PC-9 (cell line): Measurements from ENCODE around the gene PRKCA. TPM values are rescaled to one million over a fixed set of nuclear protein-coding genes. Genes with fewer than 3 reads are reported as not detected.

Source experiments
- BruUV-seq: library from RNA; stranded (reverse); fragments of 400-500 nt; replicated peaks from 2 replicates; lab custom pipeline; 2021; lab: Mats Ljungman, UMichigan
- CTCF ChIA-PET: fragments of 300-600 bp; sonication (Branson Sonifier 250); formaldehyde crosslinking; loops from one replicate; lab custom pipeline; 2022; ENCODE audit warnings: antibody characterized with exemption; lab: Charles Lee
- POLR2A ChIA-PET: fragments of 300-600 bp; sonication (Branson Sonifier 250); formaldehyde crosslinking; loops from one replicate; lab custom pipeline; 2022; ENCODE audit warnings: antibody characterized with exemption; ENCODE audit not compliant: unreplicated experiment; lab: Charles Lee
- DNase-seq, 2 experiments: peaks; one replicate each; pipeline versions ENCODE4 v3.0.0 to v3.0.0-alpha.2; 2015 to 2022; ENCODE audit warnings: mixed read lengths in 1 of 2
- H2AFZ ChIP-seq: fragments of 200-600 bp; sonication (generic); 2 replicates; pipeline ENCODE4 v1.8.1; 2017; ENCODE audit warnings: antibody characterized with exemption
- H3F3A ChIP-seq: fragments of 200-600 bp; sonication (generic); 2 replicates; pipeline ENCODE4 v1.8.1; 2017; ENCODE audit warnings: antibody characterized with exemption, mild to moderate bottlenecking, low read depth; ENCODE audit not compliant: insufficient read depth
- H3K27ac ChIP-seq: fragments of 200-600 bp; sonication (generic); 2 replicates; pipeline ENCODE4 v1.6.1; 2016; ENCODE audit warnings: mixed run types
- H3K27me3 ChIP-seq: fragments of 200-600 bp; sonication (generic); 2 replicates; pipeline ENCODE4 v1.6.1; 2016; ENCODE audit warnings: low read depth, mixed run types; ENCODE audit not compliant: insufficient read depth
- H3K36me3 ChIP-seq: fragments of 200-600 bp; sonication (generic); 2 replicates; pipeline ENCODE4 v1.6.1; 2016; ENCODE audit warnings: low read depth, mixed run types
- H3K4me1 ChIP-seq: fragments of 200-600 bp; sonication (generic); replicated peaks from 2 replicates; pipeline ENCODE4 v1.6.1; 2016; ENCODE audit warnings: mixed run types; ENCODE audit not compliant: insufficient read depth
- H3K4me2 ChIP-seq: fragments of 200-600 bp; sonication (generic); 2 replicates; pipeline ENCODE4 v1.6.1; 2017; ENCODE audit warnings: mixed run types
- H3K4me3 ChIP-seq: fragments of 200-600 bp; sonication (generic); 2 replicates; pipeline ENCODE4 v1.6.1; 2016; ENCODE audit warnings: mixed run types
- H3K79me2 ChIP-seq: fragments of 200-600 bp; sonication (generic); 2 replicates; pipeline ENCODE4 v1.6.1; 2017; ENCODE audit warnings: low read depth, mixed run types
- H3K9me2 ChIP-seq: fragments of 200-600 bp; sonication (generic); 2 replicates; pipeline ENCODE4 v1.8.1; 2017; ENCODE audit warnings: mild to moderate bottlenecking; ENCODE audit not compliant: insufficient read depth
- H3K9me3 ChIP-seq: fragments of 200-600 bp; sonication (generic); 2 replicates; pipeline ENCODE4 v1.8.1; 2016; ENCODE audit warnings: low read depth; ENCODE audit not compliant: insufficient read depth
- H4K20me1 ChIP-seq: fragments of 200-600 bp; sonication (generic); 2 replicates; pipeline ENCODE4 v1.8.1; 2017; ENCODE audit not compliant: insufficient read depth
- EZH2 ChIP-seq: fragments of 200-600 bp; sonication (generic); IDR thresholded peaks from 2 replicates; pipeline ENCODE4 v1.8.0; 2017; ENCODE audit warnings: antibody characterized with exemption, low read depth
- intact Hi-C: fragments of 100-400 bp; cut with micrococcal nuclease; formaldehyde crosslinking; loops from one replicate; pipeline ENCODE4 v1.10.0; 2022; ENCODE audit not compliant: unreplicated experiment
- total RNA-seq: library from RNA; stranded (reverse); gene quantifications from 2 replicates; pipeline ENCODE4 v1.2.3, GENCODE V29; 2021
- TF ChIP-seq, protein P1 (sequence below): fragments of 200-600 bp; sonication (generic); conservative IDR thresholded peaks from 2 replicates; pipeline ENCODE4 v1.6.1; 2017; ENCODE audit warnings: mixed run types, antibody characterized with exemption, mild to moderate bottlenecking, moderate library complexity

Gene PRKCA
- total RNA-seq, 1 experiment from 2014 or later = 23.1 TPM

DNA sequence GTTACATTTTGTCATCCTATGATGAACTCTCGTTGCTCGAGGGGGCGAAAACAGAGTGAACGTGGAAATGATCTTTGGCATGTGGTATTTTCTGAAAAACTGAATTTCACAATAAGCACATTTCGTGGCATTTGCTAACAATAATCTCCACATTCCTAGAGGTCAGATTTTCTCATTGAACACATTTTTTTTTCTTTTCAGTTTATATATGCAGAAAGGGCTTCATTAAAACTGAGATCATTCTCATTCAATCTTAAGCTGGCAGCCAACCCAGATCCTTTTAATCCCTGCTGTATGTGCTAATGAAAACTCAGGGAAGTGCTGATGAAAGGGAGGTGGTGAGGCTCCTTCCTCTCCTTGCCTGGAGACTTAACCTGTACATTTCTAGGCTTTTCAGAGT lies 52.6 kb downstream of the PRKCA start:
- no peak overlapping the region for H3K27ac ChIP-seq
- no peaks in the 10 kb centered on the region for H3K27me3 ChIP-seq
- H3K4me3 ChIP-seq = no peak overlapping the region
- no peaks in the 10 kb centered on the region for H3K36me3 ChIP-seq
- peaks cover 83% of the 10 kb centered on the region for H3K79me2 ChIP-seq
- no TSS peak for BruUV-seq
- no peaks in the 10 kb centered on the region for H3K4me1 ChIP-seq
- H3K9me3 ChIP-seq = no peaks in the 10 kb centered on the region
- no peak overlapping the region for H3K4me2 ChIP-seq
- TF ChIP-seq, protein P1, sequence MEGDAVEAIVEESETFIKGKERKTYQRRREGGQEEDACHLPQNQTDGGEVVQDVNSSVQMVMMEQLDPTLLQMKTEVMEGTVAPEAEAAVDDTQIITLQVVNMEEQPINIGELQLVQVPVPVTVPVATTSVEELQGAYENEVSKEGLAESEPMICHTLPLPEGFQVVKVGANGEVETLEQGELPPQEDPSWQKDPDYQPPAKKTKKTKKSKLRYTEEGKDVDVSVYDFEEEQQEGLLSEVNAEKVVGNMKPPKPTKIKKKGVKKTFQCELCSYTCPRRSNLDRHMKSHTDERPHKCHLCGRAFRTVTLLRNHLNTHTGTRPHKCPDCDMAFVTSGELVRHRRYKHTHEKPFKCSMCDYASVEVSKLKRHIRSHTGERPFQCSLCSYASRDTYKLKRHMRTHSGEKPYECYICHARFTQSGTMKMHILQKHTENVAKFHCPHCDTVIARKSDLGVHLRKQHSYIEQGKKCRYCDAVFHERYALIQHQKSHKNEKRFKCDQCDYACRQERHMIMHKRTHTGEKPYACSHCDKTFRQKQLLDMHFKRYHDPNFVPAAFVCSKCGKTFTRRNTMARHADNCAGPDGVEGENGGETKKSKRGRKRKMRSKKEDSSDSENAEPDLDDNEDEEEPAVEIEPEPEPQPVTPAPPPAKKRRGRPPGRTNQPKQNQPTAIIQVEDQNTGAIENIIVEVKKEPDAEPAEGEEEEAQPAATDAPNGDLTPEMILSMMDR = no peak
- no peak for TF ChIP-seq EZH2
- intact Hi-C loops = no loop called here
- no peaks in the 10 kb centered on the region for H4K20me1 ChIP-seq
- ChIA-PET POLR2A (no interaction called here), CTCF (no interaction called here)
- H3F3A ChIP-seq = peaks cover 18% of the 10 kb centered on the region; the same call in 1 of the 2 replicates
- no peak for DNase-seq
- H3K9me2 ChIP-seq = no peaks in the 10 kb centered on the region
- H2AFZ ChIP-seq = no peak overlapping the region

DNA sequence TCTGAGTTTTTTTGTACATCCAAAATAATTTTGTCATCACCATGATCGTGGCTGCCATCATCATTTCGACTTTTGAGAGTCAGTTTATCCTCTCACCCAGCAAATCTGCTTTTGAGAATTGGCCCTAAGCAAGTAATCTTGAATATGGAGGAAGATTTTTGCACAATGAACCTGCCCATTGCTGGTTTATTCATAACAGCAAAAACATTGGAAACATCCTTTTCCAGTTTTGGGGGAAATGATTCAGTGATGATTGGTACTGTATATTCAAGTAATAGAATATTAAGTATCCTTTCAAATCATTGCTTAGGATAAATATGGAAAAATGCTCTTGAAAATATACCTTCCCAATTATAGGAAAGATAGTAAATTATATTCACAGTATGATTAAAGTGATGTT lies 53.1 kb downstream of the PRKCA start:
- Histone ChIP-seq H3K79me2 (peaks cover 82% of the 10 kb centered on the region), H2AFZ (no peak overlapping the region), H3F3A (peaks cover 18% of the 10 kb centered on the region; the same call in 1 of the 2 replicates), H3K36me3 (no peaks in the 10 kb centered on the region), H3K27ac (no peak overlapping the region), H3K4me2 (no peak overlapping the region), H3K9me3 (no peaks in the 10 kb centered on the region), H4K20me1 (no peaks in the 10 kb centered on the region), H3K9me2 (no peaks in the 10 kb centered on the region), H3K4me1 (no peaks in the 10 kb centered on the region), H3K27me3 (no peaks in the 10 kb centered on the region), H3K4me3 (no peak overlapping the region)
- TF ChIP-seq, protein P1 = no peak
- TF ChIP-seq EZH2 = no peak
- no peak for DNase-seq
- POLR2A ChIA-PET = no interaction called here
- no TSS peak for BruUV-seq
- intact Hi-C loops = no loop called here
- CTCF ChIA-PET = no interaction called here

DNA sequence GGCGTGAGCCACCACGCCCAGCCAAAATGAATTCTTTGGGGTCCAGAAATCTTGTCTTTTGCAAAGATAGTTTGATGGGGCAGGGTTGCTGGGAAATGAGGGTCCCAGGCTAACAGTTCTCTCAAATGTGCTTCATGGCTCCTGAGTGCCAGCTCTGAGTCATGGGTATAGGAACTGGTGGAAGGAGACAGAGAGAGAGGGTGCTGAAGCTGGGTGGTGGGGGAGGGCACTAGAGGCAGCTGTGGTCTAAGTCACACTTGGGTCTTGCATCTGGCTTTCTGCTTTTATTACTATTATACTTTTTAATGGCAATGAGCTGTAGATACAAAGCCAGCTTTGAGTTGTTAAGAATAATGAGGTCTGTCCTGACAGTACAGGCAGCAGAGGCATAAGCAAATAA lies 54.6 kb downstream of the PRKCA start:
- ChIA-PET POLR2A (no interaction called here), CTCF (no interaction called here)
- Histone ChIP-seq H3K4me1 (no peaks in the 10 kb centered on the region), H3K9me2 (no peaks in the 10 kb centered on the region), H3K27ac (no peak overlapping the region), H3K4me2 (no peak overlapping the region), H3K9me3 (no peaks in the 10 kb centered on the region), H3F3A (peaks cover 14% of the 10 kb centered on the region; the same call in 1 of the 2 replicates), H3K79me2 (peaks cover 84% of the 10 kb centered on the region), H3K36me3 (no peaks in the 10 kb centered on the region), H4K20me1 (no peaks in the 10 kb centered on the region), H3K4me3 (no peak overlapping the region), H3K27me3 (no peaks in the 10 kb centered on the region), H2AFZ (no peak overlapping the region)
- DNase-seq = no peak
- BruUV-seq = no TSS peak
- no peak for TF ChIP-seq EZH2
- TF ChIP-seq, protein P1 = no peak
- intact Hi-C loops = no loop called here
